ENCODE data around the gene VTI1B. TPM values are rescaled to one million over a fixed set of nuclear protein-coding genes. Genes with fewer than 3 reads are reported as not detected.

The VTI1B gene
- total RNA-seq, 2 donors from 2014 or later: 116 to 121 TPM

DNA sequence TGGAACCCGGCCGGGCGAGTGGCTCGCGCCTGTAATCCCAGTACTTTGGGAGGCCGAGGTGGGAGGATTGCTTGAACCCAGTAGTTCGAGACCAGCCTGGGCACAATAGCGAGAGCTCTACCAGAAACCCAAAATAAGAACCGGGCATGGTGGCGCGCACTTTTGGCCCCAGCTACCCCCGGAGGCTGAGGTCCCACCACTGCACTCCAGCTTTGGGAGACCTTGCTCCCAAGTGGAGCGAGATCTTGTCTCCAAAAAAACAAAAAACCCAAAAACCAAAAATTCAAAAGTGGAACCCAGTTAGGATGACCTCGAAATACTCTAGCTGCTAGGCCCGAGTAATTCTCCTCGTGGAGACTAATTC is 769 bp upstream of the VTI1B start:
- H3K4me1 ChIP-seq: peaks cover 7% of the 10 kb centered on the region
- peak overlapping the region; percentile 100 for H3K4me3 ChIP-seq

DNA sequence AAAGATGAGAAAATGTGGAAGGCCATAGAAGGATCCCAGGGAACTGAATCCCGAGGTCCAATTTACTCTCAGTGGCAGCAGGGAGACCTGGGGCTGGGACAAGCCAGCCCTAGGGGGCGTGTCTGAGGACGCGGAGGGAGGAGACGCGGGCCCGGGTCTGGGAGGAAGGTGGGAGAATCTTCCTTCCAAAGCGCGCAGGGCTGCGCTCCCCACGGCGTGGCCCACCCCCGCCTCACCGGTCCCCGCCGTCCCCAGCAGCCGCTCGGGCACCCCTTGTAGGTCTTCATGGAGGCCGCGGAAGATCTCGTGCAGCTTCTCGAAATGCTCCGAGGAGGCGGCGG is 323 bp downstream of the VTI1B start:
- H3K4me1 ChIP-seq: peaks cover 7% of the 10 kb centered on the region
- TF ChIP-seq, protein P1, sequence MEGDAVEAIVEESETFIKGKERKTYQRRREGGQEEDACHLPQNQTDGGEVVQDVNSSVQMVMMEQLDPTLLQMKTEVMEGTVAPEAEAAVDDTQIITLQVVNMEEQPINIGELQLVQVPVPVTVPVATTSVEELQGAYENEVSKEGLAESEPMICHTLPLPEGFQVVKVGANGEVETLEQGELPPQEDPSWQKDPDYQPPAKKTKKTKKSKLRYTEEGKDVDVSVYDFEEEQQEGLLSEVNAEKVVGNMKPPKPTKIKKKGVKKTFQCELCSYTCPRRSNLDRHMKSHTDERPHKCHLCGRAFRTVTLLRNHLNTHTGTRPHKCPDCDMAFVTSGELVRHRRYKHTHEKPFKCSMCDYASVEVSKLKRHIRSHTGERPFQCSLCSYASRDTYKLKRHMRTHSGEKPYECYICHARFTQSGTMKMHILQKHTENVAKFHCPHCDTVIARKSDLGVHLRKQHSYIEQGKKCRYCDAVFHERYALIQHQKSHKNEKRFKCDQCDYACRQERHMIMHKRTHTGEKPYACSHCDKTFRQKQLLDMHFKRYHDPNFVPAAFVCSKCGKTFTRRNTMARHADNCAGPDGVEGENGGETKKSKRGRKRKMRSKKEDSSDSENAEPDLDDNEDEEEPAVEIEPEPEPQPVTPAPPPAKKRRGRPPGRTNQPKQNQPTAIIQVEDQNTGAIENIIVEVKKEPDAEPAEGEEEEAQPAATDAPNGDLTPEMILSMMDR (IDR thresholded peaks at IDR 0.05): no peak
- intact Hi-C loops (cut with DNase I): no loop called here

More for the DNA sequence above, 769 bp upstream of the VTI1B start:
- intact Hi-C loops (cut with DNase I): no loop called here
- Histone ChIP-seq H3K27me3 (no peaks in the 10 kb centered on the region), H3K9me3 (no peaks in the 10 kb centered on the region), H3K27ac (peak overlapping the region; percentile 94), H3K9ac (ENCODE audit: low read depth in 2 of 2, low read length in 2 of 2) (peak overlapping the region; percentile 89 to 97), H3K36me3 (no peaks in the 10 kb centered on the region)
- no peak for DNase-seq
- TF ChIP-seq, protein P1 (IDR thresholded peaks at IDR 0.05): no peak

DNA sequence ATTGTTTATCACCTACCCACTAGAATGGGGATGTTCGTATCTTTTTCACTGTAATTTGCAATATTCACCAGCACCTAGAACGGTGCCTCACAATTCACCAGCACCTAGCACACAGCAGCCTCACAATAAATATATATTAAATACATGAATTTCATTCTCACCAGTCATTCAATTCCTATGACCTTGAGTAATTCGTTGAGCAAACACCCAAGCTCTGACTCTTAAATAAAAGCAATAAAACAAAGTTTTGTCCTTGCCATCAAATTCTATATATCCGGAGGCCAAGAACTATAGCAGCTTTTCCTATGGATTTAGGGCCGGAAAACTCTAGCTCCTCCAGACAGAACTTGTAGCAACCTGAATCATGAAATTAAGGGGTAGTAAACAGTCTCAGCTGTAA is 981 bp downstream of the VTI1B start:
- intact Hi-C loops (cut with DNase I): no loop called here
- Histone ChIP-seq H3K4me3 (peak overlapping the region; percentile 100), H3K36me3 (no peaks in the 10 kb centered on the region), H3K27ac (no peak overlapping the region), H3K9ac (ENCODE audit: low read depth in 2 of 2, low read length in 2 of 2) (peak overlapping the region; percentile 89 to 97), H3K4me1 (peaks cover 7% of the 10 kb centered on the region), H3K9me3 (no peaks in the 10 kb centered on the region), H3K27me3 (no peaks in the 10 kb centered on the region)
- DNase-seq: no peak
- TF ChIP-seq, protein P1 (IDR thresholded peaks at IDR 0.05): no peak

More for the DNA sequence above, 323 bp downstream of the VTI1B start:
- H3K4me3 ChIP-seq: peak overlapping the region; percentile 100
- H3K9me3 ChIP-seq: no peaks in the 10 kb centered on the region
- peak; percentile 86 for DNase-seq
- peak overlapping the region; percentile 89 to 97 for H3K9ac ChIP-seq (ENCODE audit: low read depth in 2 of 2, low read length in 2 of 2)
- peak overlapping the region; percentile 94 for H3K27ac ChIP-seq
- no peaks in the 10 kb centered on the region for H3K27me3 ChIP-seq
- H3K36me3 ChIP-seq: no peaks in the 10 kb centered on the region

DNA sequence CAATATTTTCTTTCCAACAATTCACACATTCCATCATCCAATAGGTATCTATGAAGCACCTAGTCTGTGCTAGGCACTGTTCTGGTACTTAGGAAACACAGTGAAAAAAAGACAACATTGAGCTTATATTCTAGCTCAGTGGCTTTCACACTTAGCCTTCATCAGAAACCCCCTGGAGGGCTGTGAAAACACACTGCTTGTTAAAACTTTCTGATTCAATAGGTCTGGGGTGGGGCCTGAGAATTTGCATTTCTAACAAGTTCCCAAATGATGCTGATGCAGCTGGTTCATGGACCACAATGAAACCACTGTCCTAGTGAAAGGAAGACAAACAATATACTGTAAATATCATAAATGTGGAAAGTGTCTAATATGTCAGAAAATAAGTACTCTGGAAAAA is 5.9 kb downstream of the VTI1B start:
- Histone ChIP-seq H3K9ac (ENCODE audit: low read depth in 2 of 2, low read length in 2 of 2) (no peak overlapping the region), H3K4me1 (peaks cover 11% of the 10 kb centered on the region), H3K27ac (no peak overlapping the region), H3K4me3 (no peak overlapping the region), H3K27me3 (no peaks in the 10 kb centered on the region), H3K9me3 (no peaks in the 10 kb centered on the region), H3K36me3 (no peaks in the 10 kb centered on the region)
- TF ChIP-seq, protein P1 (IDR thresholded peaks at IDR 0.05): no peak
- intact Hi-C loops (cut with DNase I): loop anchor here (5.0 to 10.0 kb wide), 2 partner anchors 141 to 244 kb away; no protein-coding TSS in a partner anchor
- no peak for DNase-seq

DNA sequence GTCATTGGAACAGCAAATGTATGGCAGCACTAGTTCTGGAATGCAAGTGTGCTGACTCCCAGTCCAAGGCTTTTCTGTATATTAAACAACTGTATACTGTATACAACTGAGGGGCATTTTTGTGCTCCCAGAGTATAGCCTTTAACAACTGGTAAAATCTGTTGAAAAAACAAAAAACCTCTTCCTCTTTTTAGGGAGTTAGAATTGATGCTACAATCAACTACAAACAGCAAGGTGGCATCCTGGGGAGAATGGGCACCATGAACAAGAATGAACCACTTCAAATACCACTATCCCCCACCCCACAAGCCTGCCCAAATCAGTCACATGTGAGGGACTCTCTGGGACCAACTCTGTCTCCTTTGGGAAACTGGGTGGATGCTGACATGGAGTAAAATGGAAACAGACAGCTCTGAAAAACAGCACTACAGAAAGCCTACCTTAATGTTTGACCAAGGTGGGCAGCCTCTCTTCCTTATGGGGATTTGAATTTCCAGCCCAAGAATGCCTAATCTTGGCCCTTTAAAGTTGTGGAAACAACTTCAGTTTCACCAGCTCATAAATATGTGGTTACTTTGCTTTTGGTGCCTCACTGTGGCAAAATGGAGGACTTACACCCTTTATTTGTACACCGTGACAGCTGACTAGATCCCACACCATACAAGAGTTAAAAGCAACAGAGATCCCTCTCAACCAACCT is 7.5 kb downstream of the VTI1B start:
- TF ChIP-seq, protein P1 (IDR thresholded peaks at IDR 0.05): peak; percentile 59
- Histone ChIP-seq H3K4me3 (no peak overlapping the region), H3K36me3 (no peaks in the 10 kb centered on the region), H3K4me1 (peaks cover 3% of the 10 kb centered on the region), H3K27me3 (no peaks in the 10 kb centered on the region), H3K27ac (no peak overlapping the region), H3K9me3 (no peaks in the 10 kb centered on the region), H3K9ac (ENCODE audit: low read depth in 2 of 2, low read length in 2 of 2) (no peak overlapping the region)
- DNase-seq: peak; percentile 30
- intact Hi-C loops (cut with DNase I): loop anchor here (2.0 to 10.0 kb wide), 3 partner anchors 48 to 242 kb away; partner anchors contain the start of gene ARG2
